Stimulated activated CD4-positive, alpha-beta T cell treated with anti-CD3 and anti-CD28 coated beads, TNF-alpha, amount 100 ng/mL, for 48 hours (primary cell): ENCODE results near the gene PGAP3.
A peak's percentile ranks its signal among the peaks of the same experiment; 100 is the strongest.

Source experiments
- DNase-seq, 3 donors: peaks; one replicate each; pipeline ENCODE4 v3.0.0-alpha.2; 2020; ENCODE audit warnings: low read depth in 3 of 3

The PGAP3 gene

GRCh38 chr17:39660397-39661385 lies 27.2 kb downstream of the PGAP3 start:
- no peak for DNase-seq

- no peak for DNase-seq
These were observed 27.9 kb downstream of the PGAP3 start for GRCh38 chr17:39660011-39660360.

- DNase-seq, result no peak
These were observed 28.4 kb downstream of the PGAP3 start for GRCh38 chr17:39659279-39660010.

GRCh38 chr17:39658760-39659159 lies 29.1 kb downstream of the PGAP3 start:
- no peak for DNase-seq

- DNase-seq, result no peak
These were observed 29.5 kb downstream of the PGAP3 start for GRCh38 chr17:39658346-39658745.

- DNase-seq, result no peak
These were observed 32.8 kb downstream of the PGAP3 start for GRCh38 chr17:39655105-39655504.

GRCh38 chr17:39653662-39654331 lies 34.1 kb downstream of the PGAP3 start:
- peak; percentile 65 to 79 (median 77) for DNase-seq

GRCh38 chr17:39653316-39653661 lies 34.6 kb downstream of the PGAP3 start:
- DNase-seq, result no peak

GRCh38 chr17:39652587-39653315 lies 35.1 kb downstream of the PGAP3 start:
- no peak for DNase-seq

GRCh38 chr17:39651923-39652586 lies 35.8 kb downstream of the PGAP3 start:
- no peak for DNase-seq

- DNase-seq, result no peak
These were observed 37.7 kb downstream of the PGAP3 start for GRCh38 chr17:39650121-39650579.

GRCh38 chr17:39648616-39649366 lies 39.1 kb downstream of the PGAP3 start:
- DNase-seq, result no peak

- DNase-seq, result no peak
These were observed 40.6 kb downstream of the PGAP3 start for GRCh38 chr17:39647256-39647655.

GRCh38 chr17:39643271-39643670 lies 44.6 kb downstream of the PGAP3 start:
- no peak for DNase-seq

- DNase-seq, result no peak
These were observed 45.4 kb downstream of the PGAP3 start for GRCh38 chr17:39642291-39643074.

- no peak for DNase-seq
These were observed 46.0 kb downstream of the PGAP3 start for GRCh38 chr17:39641883-39642282.

- DNase-seq, result no peak
These were observed 46.8 kb downstream of the PGAP3 start for GRCh38 chr17:39641097-39641496.

- DNase-seq, result no peak
These were observed 47.2 kb downstream of the PGAP3 start for GRCh38 chr17:39640591-39641031.
